ENCODE results near the gene RIC8B. TPM values are rescaled to one million over a fixed set of nuclear protein-coding genes. Genes with fewer than 3 reads are reported as not detected.

Gene RIC8B
- total RNA-seq, 1 donor from 2014 or later = 25.2 TPM

- no peaks in the 10 kb centered on the region for H3K27me3 ChIP-seq (ENCODE audit: low read depth)
- H3K27ac ChIP-seq (replicated peaks) = peak overlapping the region; percentile 74
- H3K9me3 ChIP-seq (replicated peaks) = no peaks in the 10 kb centered on the region
- peak overlapping the region; percentile 27 for H3K4me3 ChIP-seq
- DNase-seq = no peak
- H3K4me1 ChIP-seq = peaks cover 38% of the 10 kb centered on the region
- intact Hi-C loops (cut with micrococcal nuclease) = no loop called here
- peaks cover 42% of the 10 kb centered on the region for H3K36me3 ChIP-seq
- peak; percentile 69 for TF ChIP-seq CTCF (IDR thresholded peaks at IDR 0.05; ENCODE audit: borderline replicate concordance)
Observed at GRCh38 chr12:106841510-106842302, 67.2 kb downstream of the RIC8B start.

- H3K4me1 ChIP-seq = peaks cover 16% of the 10 kb centered on the region
- DNase-seq = no peak
- intact Hi-C loops (cut with micrococcal nuclease) = no loop called here
- H3K27ac ChIP-seq (replicated peaks) = no peak overlapping the region
- no peaks in the 10 kb centered on the region for H3K9me3 ChIP-seq (replicated peaks)
- no peak for TF ChIP-seq CTCF (IDR thresholded peaks at IDR 0.05; ENCODE audit: borderline replicate concordance)
- H3K27me3 ChIP-seq (ENCODE audit: low read depth) = no peaks in the 10 kb centered on the region
- H3K4me3 ChIP-seq = no peak overlapping the region
- H3K36me3 ChIP-seq = peaks cover 54% of the 10 kb centered on the region
Observed at GRCh38 chr12:106845902-106846301, 71.4 kb downstream of the RIC8B start.

- DNase-seq = no peak
- Histone ChIP-seq H3K27ac (replicated peaks) (no peak overlapping the region), H3K27me3 (ENCODE audit: low read depth) (no peaks in the 10 kb centered on the region), H3K9me3 (replicated peaks) (no peaks in the 10 kb centered on the region), H3K4me1 (no peaks in the 10 kb centered on the region), H3K4me3 (no peak overlapping the region), H3K36me3 (peaks cover 59% of the 10 kb centered on the region)
- intact Hi-C loops (cut with micrococcal nuclease) = no loop called here
- no peak for TF ChIP-seq CTCF (IDR thresholded peaks at IDR 0.05; ENCODE audit: borderline replicate concordance)
Observed at GRCh38 chr12:106847861-106848260, 73.4 kb downstream of the RIC8B start.

- Histone ChIP-seq H3K9me3 (replicated peaks) (no peaks in the 10 kb centered on the region), H3K36me3 (peaks cover 40% of the 10 kb centered on the region), H3K4me3 (no peak overlapping the region), H3K27me3 (ENCODE audit: low read depth) (no peaks in the 10 kb centered on the region), H3K27ac (replicated peaks) (no peak overlapping the region), H3K4me1 (peaks cover 21% of the 10 kb centered on the region)
- DNase-seq = no peak
- intact Hi-C loops (cut with micrococcal nuclease) = no loop called here
- TF ChIP-seq CTCF (IDR thresholded peaks at IDR 0.05; ENCODE audit: borderline replicate concordance) = no peak
Observed at GRCh38 chr12:106851306-106851705, 76.8 kb downstream of the RIC8B start.

GRCh38 chr12:106854723-106855122, 80.2 kb downstream of the RIC8B start:
- Histone ChIP-seq H3K36me3 (peaks cover 31% of the 10 kb centered on the region), H3K27me3 (ENCODE audit: low read depth) (no peaks in the 10 kb centered on the region), H3K4me3 (no peak overlapping the region), H3K4me1 (peaks cover 21% of the 10 kb centered on the region), H3K9me3 (replicated peaks) (no peaks in the 10 kb centered on the region), H3K27ac (replicated peaks) (peak overlapping the region; percentile 9)
- intact Hi-C loops (cut with micrococcal nuclease) = no loop called here
- no peak for TF ChIP-seq CTCF (IDR thresholded peaks at IDR 0.05; ENCODE audit: borderline replicate concordance)
- no peak for DNase-seq
